WTC11 (cell line): ENCODE results near the gene RANBP3. TPM values are rescaled to one million over a fixed set of nuclear protein-coding genes. Genes with fewer than 3 reads are reported as not detected.

Source experiments
- ATAC-seq: fragments of 200-7000 bp; cut with Tn5 transposase; 2 replicates; pipeline ENCODE4 v1.10.0; 2021; ENCODE audit warnings: mild to moderate bottlenecking, moderate library complexity
- CTCF ChIA-PET: fragments of 300-600 bp; sonication (Branson Sonifier 250); formaldehyde crosslinking; loops from one replicate; lab custom pipeline; 2021; ENCODE audit warnings: antibody characterized with exemption; lab: Charles Lee
- POLR2A ChIA-PET: fragments of 350-600 bp; sonication (Branson Sonifier 250); formaldehyde crosslinking; loops from one replicate; lab custom pipeline; 2021; ENCODE audit warnings: antibody characterized with exemption; lab: Charles Lee
- DNase-seq: peaks from one replicate; pipeline ENCODE4 v3.0.0; 2021; ENCODE audit warnings: low spot score
- H3K27ac Mint-ChIP-seq: 2 replicates; pipeline ENCODE4 v1.8.0; 2021; ENCODE audit warnings: mixed read lengths
- H3K27me3 Mint-ChIP-seq: 2 replicates; pipeline ENCODE4 v1.8.0; 2021; ENCODE audit warnings: low read depth, mild to moderate bottlenecking, moderate library complexity, mixed read lengths
- H3K36me3 Mint-ChIP-seq: 2 replicates; pipeline ENCODE4 v1.8.0; 2021; ENCODE audit warnings: mixed read lengths
- H3K4me1 Mint-ChIP-seq: 2 replicates; pipeline ENCODE4 v1.8.0; 2022; ENCODE audit warnings: mixed read lengths
- H3K4me3 Mint-ChIP-seq: 2 replicates; pipeline ENCODE4 v1.8.0; 2021; ENCODE audit warnings: mild to moderate bottlenecking, moderate library complexity, mixed read lengths
- H3K9me3 Mint-ChIP-seq: 2 replicates; pipeline ENCODE4 v1.8.0; 2021; ENCODE audit warnings: mixed read lengths
- CBFB ChIP-seq: sonication (generic); formaldehyde crosslinking; IDR thresholded peaks from 2 replicates; pipeline ENCODE4 v1.8.1; 2022; ENCODE audit warnings: mild to moderate bottlenecking, low read depth, missing genetic modification reagents
- GTF2I ChIP-seq: fragments of 250-450 bp; sonication (Bioruptor Pico); conservative IDR thresholded peaks from 2 replicates; pipeline ENCODE4 v1.4.0; 2021; ENCODE audit warnings: mild to moderate bottlenecking
- IRF2 ChIP-seq: sonication (generic); formaldehyde crosslinking; IDR thresholded peaks from 2 replicates; pipeline ENCODE4 v1.8.0; 2022; ENCODE audit warnings: low read depth, missing genetic modification reagents, borderline replicate concordance
- JAZF1 ChIP-seq: fragments of 250-450 bp; sonication (Bioruptor Pico); IDR thresholded peaks from 2 replicates; pipeline ENCODE4 v1.9.0; 2021; ENCODE audit warnings: moderate library complexity, mild to moderate bottlenecking, inconsistent platforms
- MYBL2 ChIP-seq: sonication (generic); formaldehyde crosslinking; IDR thresholded peaks from 2 replicates; pipeline ENCODE4 v1.8.1; 2023; ENCODE audit warnings: mild to moderate bottlenecking, moderate library complexity, missing genetic modification reagents
- SP1 ChIP-seq: sonication (generic); formaldehyde crosslinking; conservative IDR thresholded peaks from 2 replicates; pipeline ENCODE4 v1.8.1; 2022; ENCODE audit warnings: missing genetic modification reagents
- TCF7 ChIP-seq: sonication (generic); formaldehyde crosslinking; IDR thresholded peaks from 2 replicates; pipeline ENCODE4 v1.8.0; 2022; ENCODE audit warnings: mild to moderate bottlenecking, low read depth, missing genetic modification reagents, moderate library complexity
- ZBTB21 ChIP-seq: sonication (generic); formaldehyde crosslinking; IDR thresholded peaks from 2 replicates; pipeline ENCODE4 v1.8.1; 2023; ENCODE audit warnings: mild to moderate bottlenecking, missing genetic modification reagents, borderline replicate concordance
- ZNF138 ChIP-seq: sonication (generic); formaldehyde crosslinking; conservative IDR thresholded peaks from 2 replicates; pipeline ENCODE4 v1.8.1; 2022; ENCODE audit warnings: mild to moderate bottlenecking, moderate library complexity, missing genetic modification reagents
- ZNF263 ChIP-seq: sonication (generic); formaldehyde crosslinking; IDR thresholded peaks from 2 replicates; pipeline ENCODE4 v1.8.1; 2022; ENCODE audit warnings: low read depth, mild to moderate bottlenecking, moderate library complexity, missing genetic modification reagents
- total RNA-seq: library from RNA; stranded (reverse); gene quantifications from 3 replicates; pipeline ENCODE4 v1.2.3, GENCODE V29; 2021
- TF ChIP-seq, protein P1 (sequence below): sonication (generic); formaldehyde crosslinking; IDR thresholded peaks from 2 replicates; pipeline ENCODE4 v1.8.1; 2022; ENCODE audit warnings: mild to moderate bottlenecking, moderate library complexity, missing genetic modification reagents
- TF ChIP-seq, protein P2 (sequence below): sonication (generic); formaldehyde crosslinking; IDR thresholded peaks from 2 replicates; pipeline ENCODE4 v1.8.1; 2022; ENCODE audit warnings: mild to moderate bottlenecking, missing genetic modification reagents, moderate library complexity, borderline replicate concordance
- TF ChIP-seq, protein P3 (sequence below): sonication (generic); formaldehyde crosslinking; IDR thresholded peaks from 2 replicates; pipeline ENCODE4 v1.8.0; 2022; ENCODE audit warnings: mild to moderate bottlenecking, missing genetic modification reagents
- TF ChIP-seq, protein P4 (sequence below): sonication (generic); formaldehyde crosslinking; IDR thresholded peaks from 2 replicates; pipeline ENCODE4 v1.8.1; 2022; ENCODE audit warnings: low read depth, missing genetic modification reagents, borderline replicate concordance

The RANBP3 gene
- total RNA-seq, 1 experiment from 2014 or later = 76.3 TPM

DNA sequence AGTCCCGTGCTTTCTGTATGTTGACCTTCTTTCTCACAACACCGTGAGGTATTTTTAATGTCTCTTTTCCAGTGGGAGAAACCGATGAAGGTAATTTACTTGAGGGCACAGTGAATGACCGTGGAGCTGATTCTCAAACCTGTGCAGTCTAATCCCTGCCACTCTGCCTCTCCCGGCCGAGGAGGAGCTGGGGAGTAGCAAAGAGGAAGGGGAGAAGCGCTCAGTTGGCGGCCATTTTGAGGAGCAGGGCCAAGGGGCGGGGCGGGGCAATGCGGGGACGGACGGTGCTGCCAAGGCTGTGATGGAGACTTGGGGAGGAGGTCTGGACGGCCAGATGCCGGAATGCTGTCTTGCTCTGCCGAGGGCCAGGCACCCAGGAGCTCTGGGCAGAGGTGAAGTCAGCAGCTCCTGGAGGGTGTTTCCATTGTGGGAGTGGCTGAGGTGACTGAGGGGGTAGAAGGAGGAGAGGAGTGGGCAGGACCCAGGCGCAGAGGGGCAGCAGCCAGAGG is 12.4 kb upstream of the RANBP3 start:
- Mint-ChIP-seq H3K27me3 (no peaks in the 10 kb centered on the region; the same call in 1 of the 2 replicates), H3K9me3 (no peaks in the 10 kb centered on the region), H3K36me3 (no peaks in the 10 kb centered on the region), H3K4me3 (peak overlapping the region; percentile 64), H3K4me1 (peaks cover 12% of the 10 kb centered on the region), H3K27ac (peak overlapping the region; percentile 58; the same call in 1 of the 2 replicates)
- TF ChIP-seq ZNF263 (CRISPR knock-in tag) = no peak
- TF ChIP-seq SP1 (CRISPR knock-in tag) = 0 out of 2 replicates have a peak, but pooled peaks have one; percentile 32
- CTCF ChIA-PET = interaction anchor here (0.7 to 9.1 kb wide), 8 partner anchors 11 to 310 kb away, joined by 3 to 245 read pairs (median 14); partner anchors contain the start of gene RANBP3
- POLR2A ChIA-PET = interaction anchor here (1.3 kb wide), 1 partner anchor 12 kb away, joined by 3 read pairs; the partner anchor contains the start of gene RANBP3
- DNase-seq (peak; percentile 44), ATAC-seq (peak; percentile 76)

DNA sequence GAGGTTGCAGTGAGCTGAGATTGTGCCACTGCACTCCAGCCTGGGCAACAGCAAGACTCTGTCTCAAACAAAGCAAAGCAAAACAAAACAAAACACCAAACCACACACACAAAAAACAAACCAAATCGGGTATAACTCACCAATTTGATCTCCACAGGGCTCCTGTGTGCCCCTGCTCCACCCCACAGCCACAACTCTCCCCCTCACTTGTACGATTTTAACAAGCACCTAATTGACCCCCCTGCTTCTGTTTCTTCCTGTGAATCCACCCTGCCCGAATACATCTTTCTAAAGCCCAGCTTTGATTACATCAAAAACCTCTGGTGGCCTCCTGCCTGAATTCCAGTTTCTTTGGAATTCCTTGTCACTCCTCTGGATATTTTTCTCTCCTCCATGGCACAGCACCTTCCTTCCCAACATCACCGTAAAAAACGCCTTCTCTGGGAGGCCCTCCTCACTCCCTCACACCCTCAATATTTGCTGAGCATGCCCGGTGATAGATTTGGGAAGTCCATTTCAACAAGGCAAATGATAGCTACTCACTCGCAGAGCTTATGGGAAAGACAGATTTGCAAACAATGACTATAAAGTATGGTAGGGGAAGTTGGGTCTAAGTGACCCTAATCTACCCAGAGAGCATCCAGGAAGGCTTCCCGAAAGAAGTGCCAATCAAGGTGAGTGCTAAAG is 11.6 kb upstream of the RANBP3 start:
- TF ChIP-seq ZBTB21 (CRISPR knock-in tag) (no peak), GTF2I (no peak), TCF7 (no peak), CBFB (no peak), MYBL2 (CRISPR knock-in tag) (no peak)
- TF ChIP-seq, protein P1, sequence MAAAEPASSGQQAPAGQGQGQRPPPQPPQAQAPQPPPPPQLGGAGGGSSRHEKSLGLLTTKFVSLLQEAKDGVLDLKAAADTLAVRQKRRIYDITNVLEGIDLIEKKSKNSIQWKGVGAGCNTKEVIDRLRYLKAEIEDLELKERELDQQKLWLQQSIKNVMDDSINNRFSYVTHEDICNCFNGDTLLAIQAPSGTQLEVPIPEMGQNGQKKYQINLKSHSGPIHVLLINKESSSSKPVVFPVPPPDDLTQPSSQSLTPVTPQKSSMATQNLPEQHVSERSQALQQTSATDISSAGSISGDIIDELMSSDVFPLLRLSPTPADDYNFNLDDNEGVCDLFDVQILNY (CRISPR knock-in tag) = no peak
- TF ChIP-seq, protein P2, sequence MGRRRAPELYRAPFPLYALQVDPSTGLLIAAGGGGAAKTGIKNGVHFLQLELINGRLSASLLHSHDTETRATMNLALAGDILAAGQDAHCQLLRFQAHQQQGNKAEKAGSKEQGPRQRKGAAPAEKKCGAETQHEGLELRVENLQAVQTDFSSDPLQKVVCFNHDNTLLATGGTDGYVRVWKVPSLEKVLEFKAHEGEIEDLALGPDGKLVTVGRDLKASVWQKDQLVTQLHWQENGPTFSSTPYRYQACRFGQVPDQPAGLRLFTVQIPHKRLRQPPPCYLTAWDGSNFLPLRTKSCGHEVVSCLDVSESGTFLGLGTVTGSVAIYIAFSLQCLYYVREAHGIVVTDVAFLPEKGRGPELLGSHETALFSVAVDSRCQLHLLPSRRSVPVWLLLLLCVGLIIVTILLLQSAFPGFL (CRISPR knock-in tag) = no peak
- ChIA-PET CTCF (interaction anchor here (1.7 to 9.1 kb wide), 5 partner anchors 11 to 185 kb away, joined by 13 to 245 read pairs (median 20); partner anchors contain the start of gene RANBP3), POLR2A (interaction anchor here (0.6 to 1.3 kb wide), 2 partner anchors 11 to 421 kb away, joined by 3 to 5 read pairs; partner anchors contain the start of gene RANBP3)
- DNase-seq (no peak), ATAC-seq (no peak)
- no peaks in the 10 kb centered on the region; the same call in 1 of the 2 replicates for H3K27me3 Mint-ChIP-seq
- H3K27ac Mint-ChIP-seq = no peak overlapping the region
- H3K9me3 Mint-ChIP-seq = no peaks in the 10 kb centered on the region
- peaks cover 12% of the 10 kb centered on the region for H3K4me1 Mint-ChIP-seq
- no peaks in the 10 kb centered on the region for H3K36me3 Mint-ChIP-seq
- H3K4me3 Mint-ChIP-seq = no peak overlapping the region

DNA sequence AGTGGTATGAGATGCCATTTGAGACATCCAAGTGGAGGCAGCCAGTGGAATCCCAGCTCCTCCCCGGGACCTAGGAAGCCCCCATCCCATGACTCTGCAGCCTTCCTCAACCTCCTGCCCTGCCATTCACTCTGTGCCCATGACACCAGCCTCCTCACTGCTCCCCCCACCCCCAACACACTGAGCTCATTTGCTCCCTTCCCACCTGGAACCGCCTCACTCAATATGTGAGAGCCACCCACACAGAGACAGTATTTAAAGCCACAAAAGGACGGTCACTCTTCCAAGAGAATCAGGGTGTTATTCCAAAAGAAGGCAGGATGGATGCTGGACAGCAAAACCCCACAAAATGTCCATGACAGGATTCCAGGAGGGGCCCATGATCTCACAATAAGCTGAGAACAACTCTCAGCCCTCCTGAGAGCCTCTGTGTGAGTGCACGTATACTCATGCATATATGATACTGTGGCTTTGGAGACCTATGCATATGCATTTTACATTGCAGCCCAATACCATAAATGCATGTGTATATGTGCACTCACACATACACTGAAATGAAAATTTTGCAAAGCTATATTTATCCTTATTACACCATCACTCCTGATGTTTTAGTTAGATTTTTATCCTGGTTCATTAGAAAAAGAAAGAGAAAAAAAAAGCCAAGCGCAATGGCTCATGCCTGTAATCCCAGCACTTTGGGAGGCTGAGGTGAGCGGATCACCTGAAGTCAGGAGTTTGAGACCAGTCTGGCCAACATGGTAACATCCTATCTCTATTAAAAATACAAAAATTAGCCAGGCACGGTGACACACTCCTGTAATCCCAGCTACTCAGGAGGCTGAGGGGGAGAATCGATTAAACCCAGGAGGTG is 10.8 kb upstream of the RANBP3 start:
- Mint-ChIP-seq H3K4me1 (peaks cover 12% of the 10 kb centered on the region), H3K4me3 (no peak overlapping the region), H3K36me3 (no peaks in the 10 kb centered on the region), H3K9me3 (no peaks in the 10 kb centered on the region), H3K27me3 (peaks cover under 1% of the 10 kb centered on the region), H3K27ac (no peak overlapping the region)
- ChIA-PET POLR2A (interaction anchor here (0.6 kb wide), 1 partner anchor 422 kb away, joined by 5 read pairs; no protein-coding TSS in a partner anchor), CTCF (interaction anchor here (1.2 to 9.1 kb wide), 8 partner anchors 10 to 185 kb away, joined by 4 to 245 read pairs (median 17); partner anchors contain the start of gene RANBP3)
- no peak for DNase-seq
- TF ChIP-seq IRF2 (CRISPR knock-in tag) = no peak
- no peak for TF ChIP-seq ZNF138 (CRISPR knock-in tag)
- TF ChIP-seq JAZF1 = no peak
- TF ChIP-seq, protein P3, sequence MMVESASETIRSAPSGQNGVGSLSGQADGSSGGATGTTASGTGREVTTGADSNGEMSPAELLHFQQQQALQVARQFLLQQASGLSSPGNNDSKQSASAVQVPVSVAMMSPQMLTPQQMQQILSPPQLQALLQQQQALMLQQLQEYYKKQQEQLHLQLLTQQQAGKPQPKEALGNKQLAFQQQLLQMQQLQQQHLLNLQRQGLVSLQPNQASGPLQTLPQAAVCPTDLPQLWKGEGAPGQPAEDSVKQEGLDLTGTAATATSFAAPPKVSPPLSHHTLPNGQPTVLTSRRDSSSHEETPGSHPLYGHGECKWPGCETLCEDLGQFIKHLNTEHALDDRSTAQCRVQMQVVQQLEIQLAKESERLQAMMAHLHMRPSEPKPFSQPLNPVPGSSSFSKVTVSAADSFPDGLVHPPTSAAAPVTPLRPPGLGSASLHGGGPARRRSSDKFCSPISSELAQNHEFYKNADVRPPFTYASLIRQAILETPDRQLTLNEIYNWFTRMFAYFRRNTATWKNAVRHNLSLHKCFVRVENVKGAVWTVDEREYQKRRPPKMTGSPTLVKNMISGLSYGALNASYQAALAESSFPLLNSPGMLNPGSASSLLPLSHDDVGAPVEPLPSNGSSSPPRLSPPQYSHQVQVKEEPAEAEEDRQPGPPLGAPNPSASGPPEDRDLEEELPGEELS = no peak
- TF ChIP-seq, protein P4, sequence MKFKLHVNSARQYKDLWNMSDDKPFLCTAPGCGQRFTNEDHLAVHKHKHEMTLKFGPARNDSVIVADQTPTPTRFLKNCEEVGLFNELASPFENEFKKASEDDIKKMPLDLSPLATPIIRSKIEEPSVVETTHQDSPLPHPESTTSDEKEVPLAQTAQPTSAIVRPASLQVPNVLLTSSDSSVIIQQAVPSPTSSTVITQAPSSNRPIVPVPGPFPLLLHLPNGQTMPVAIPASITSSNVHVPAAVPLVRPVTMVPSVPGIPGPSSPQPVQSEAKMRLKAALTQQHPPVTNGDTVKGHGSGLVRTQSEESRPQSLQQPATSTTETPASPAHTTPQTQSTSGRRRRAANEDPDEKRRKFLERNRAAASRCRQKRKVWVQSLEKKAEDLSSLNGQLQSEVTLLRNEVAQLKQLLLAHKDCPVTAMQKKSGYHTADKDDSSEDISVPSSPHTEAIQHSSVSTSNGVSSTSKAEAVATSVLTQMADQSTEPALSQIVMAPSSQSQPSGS (CRISPR knock-in tag) = no peak
- no peak for ATAC-seq
